NCI-H1048 (cell line): ENCODE measurements around the gene PAX6.

Experiments
- DNase-seq: peaks from one replicate; lab custom pipeline; 2025; lab: John Stamatoyannopoulos, UW

Gene PAX6

GRCh38 chr11:31822175-31822926 is 11.2 kb upstream of the PAX6 start:
- no peak for DNase-seq

GRCh38 chr11:31821766-31822165 is 10.6 kb upstream of the PAX6 start:
- DNase-seq = no peak

GRCh38 chr11:31821235-31821764 is 10.2 kb upstream of the PAX6 start:
- DNase-seq = no peak

GRCh38 chr11:31820438-31820818 is 9.3 kb upstream of the PAX6 start:
- no peak for DNase-seq

DNA sequence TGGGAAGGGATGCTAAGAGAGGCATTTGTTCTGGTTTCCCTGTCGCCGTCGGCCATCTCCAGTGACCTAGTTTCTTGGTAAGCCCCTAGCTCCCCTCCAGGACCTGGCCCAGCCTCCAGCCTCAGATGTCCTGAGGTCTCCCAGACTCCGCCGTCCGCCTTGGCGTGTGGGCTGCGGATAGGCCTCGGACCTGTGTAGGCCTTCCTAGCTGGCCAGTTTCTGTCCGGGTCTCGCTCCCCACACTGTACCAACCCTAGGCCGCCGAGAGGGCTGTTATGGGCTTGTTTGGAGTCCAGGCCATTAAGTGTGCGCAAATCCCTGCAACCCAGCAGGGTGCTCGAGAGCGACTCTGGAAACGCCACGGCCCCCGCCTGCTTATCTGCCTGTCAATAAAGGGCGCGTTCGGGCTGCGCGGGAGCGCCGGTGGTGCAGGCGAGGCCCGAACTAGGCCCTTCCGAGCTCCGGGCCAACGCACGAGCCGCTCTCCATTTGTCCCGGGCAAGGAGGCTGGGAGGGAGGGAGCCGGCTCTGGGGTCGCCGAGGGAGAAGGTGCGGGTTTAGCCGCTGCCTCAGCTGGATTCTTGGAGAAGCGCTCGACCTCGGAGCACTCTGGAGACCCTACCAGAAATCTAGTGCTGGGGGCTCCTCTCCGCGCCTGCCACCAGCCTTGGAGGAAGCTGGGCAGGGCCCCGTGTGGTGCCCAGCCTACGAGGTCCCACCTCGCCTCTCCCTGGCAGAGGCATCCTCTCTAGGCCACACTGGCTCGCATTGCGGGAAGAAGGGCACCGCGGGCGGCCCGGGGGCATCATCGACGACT is 8.7 kb upstream of the PAX6 start:
- no peak for DNase-seq

DNA sequence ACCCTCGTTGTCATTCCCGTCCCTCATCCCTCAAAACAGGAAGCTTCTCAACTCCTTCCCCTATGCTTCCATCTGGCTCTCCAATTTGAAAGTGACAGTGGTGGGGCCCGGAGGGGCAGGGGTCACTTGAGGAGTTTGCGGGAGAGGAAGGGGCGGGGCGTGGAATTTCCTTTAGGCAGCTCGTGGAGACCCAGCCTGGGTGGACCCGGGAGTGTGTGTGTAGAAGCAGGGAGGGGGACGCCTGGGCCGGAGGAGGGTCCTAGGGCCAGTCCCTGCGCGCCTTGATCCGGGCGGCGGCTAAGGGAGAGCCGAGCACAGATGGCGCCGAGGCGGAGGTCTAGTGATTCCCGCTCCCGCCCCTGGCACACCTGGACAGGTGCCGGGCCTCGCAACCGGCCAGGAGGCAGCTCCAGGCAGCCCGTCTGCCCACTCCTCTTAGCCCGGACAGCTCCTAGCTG is 7.8 kb upstream of the PAX6 start:
- DNase-seq = no peak

- no peak for DNase-seq
These were observed 7.3 kb upstream of the PAX6 start for GRCh38 chr11:31818425-31818755.

DNA sequence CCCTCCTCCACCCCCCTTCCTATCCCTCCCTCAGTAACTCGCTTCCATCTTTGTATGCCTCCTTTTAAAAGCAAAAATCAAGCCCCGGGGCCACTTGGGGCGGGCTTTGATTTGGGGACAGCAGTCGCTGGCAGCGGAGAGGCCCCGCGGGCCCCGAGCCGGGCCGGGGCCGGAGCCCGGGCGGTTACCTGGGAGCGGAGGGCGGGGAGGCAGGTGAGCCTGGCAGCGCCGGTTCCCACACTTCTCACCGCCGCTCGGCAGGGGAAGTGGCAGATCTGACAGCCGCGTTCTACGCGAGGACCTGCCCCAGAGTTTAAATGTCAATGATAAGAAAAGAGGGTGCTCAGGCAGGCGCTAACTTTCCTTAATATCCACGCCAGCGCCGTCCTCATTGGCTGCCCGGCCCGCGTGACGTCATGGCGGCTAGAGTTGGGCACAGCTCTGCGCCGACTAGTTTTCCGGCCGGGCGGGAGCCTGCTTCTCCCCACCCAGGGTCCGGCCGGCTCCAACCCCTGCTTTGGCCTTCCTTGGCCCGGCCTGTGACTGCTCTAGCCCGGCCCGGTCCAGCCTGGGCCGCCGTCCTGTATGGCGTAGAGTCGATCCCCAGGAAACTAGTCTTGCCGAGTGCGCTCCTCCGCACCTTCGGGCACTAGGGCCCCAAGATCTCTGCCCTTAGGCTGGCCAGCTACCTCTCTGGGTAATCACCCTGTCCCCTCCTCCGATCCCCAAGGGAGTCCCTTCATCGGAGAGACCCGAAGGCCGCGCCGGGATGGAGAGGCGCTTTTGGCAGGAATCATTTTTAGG is 6.7 kb upstream of the PAX6 start:
- no peak for DNase-seq

DNA sequence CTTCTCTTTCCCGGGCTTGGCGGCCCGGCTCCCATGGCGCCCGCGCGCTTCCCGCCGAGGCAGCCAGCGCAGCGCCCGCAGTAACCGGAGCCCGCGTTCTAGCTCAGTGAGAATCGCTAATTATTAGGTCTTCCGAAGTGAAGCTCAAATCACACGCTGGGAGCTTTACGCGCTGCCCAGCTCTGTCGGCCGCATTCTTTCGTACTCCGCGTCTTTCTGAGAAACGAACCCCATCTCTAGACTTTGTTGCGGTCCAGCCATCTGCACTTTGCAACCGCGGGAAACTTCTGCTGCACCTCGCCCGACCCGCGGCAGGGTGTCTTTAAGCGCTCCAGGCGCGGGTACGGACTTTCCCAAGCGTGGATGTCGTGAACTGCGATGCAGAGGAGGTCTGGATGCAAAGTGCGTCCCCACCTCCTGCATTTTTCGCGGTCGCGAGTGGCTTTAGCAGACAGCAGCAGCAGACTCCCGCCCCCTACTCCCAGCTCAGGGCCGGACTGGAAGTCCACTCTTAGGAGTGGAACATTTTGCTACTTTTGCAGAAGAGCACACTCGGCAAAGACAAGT is 6.0 kb upstream of the PAX6 start:
- no peak for DNase-seq

DNA sequence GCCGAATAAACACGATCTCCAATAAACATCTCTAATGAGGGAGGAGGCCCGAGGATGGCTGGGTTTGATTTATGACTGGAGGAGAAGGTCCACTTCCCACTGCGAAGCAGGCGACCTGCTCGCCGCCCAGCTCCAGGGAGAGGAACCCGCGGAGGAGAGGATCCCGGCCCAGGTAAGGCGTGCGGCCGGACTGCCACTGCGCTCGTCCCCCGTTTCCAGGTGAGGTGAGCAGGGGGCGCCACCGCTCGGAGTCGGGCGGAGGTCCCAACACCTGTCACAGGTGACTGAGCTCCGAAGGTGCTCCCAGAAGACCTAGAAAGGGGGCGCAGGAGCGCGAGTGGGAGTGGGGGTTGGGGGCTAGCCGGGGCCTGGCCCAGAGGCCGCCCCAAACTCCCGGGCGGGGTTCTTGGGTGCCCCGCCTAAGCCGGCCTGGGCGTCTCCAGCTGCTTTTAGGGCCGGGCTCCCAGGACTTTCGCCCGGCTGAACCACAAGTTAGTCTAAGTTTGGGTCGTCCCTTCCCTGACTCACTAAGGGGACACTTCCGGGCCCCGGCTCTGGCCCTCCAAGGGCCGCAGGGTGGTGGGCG is 5.4 kb upstream of the PAX6 start:
- no peak for DNase-seq

DNA sequence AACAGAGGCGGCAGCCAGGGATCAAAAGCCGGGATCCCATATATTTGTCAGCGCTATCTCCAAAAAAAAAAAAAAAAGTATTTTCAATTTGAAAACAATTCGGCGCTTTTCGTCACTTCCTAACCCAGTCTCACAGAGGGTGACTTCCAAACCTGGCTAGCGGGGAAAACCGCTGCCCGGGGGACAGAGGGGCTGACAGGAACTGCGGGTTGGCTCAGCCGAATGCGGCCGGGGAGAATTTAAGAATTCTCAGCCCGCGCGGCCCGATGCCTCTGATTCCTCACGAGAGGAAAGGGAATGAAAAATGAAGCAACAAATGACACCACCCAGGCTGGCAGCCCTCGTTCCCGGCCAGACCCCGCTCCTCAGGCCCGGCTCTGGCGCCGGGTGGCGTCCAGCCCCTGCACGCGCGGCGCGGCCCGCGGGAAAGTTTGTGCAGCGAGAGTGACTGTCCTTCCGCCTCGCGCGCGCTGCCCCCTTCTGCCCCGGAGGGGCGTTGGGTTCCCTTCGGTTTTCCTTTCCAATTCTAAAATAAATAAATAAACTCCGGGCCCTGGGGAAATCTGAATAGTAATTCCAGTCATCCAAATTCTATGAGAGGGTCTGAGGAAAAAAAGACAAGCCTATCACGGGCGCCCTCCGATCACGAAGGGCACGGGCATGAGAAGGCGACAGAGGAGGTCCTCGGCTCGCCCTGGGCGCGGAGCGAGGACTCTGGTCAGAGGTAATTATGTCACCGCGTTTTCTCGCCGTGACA is 4.8 kb upstream of the PAX6 start:
- DNase-seq = no peak

DNA sequence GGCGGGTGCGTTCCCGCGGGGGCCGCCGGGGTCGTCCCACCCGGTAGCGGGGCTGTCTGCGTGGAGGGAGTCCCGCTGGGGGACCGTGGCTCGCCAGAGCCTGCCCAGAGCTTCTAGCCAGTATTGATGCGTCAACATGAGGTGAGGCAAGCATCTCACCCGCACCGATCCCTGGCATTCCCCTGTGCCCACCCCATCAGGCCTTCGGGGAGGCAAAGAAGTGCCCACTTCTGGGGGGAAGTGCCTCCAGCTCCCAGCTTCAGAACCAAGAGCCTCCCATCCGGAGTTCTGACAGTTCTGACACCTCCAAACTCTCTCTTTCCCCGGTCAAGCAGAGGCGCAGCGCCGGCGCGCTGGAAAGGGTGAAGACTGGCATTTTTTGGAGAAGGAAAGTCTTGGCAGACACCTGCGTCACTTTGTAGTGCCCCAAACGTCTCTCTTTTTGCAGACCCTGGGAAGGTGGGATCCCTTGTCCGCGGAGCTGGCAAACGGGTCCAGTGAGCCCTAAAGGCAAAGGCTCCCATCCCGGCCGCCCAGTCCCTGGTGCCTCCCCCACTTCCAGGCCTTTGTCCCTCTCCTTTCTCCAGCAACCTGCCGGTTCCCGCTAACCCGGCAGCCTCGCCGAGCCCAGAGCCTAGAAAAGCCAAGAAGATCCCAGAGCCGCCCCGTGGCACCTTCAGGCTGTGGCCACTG is 3.2 kb upstream of the PAX6 start:
- no peak for DNase-seq

GRCh38 chr11:31813391-31814175 is 2.5 kb upstream of the PAX6 start:
- DNase-seq = no peak

DNA sequence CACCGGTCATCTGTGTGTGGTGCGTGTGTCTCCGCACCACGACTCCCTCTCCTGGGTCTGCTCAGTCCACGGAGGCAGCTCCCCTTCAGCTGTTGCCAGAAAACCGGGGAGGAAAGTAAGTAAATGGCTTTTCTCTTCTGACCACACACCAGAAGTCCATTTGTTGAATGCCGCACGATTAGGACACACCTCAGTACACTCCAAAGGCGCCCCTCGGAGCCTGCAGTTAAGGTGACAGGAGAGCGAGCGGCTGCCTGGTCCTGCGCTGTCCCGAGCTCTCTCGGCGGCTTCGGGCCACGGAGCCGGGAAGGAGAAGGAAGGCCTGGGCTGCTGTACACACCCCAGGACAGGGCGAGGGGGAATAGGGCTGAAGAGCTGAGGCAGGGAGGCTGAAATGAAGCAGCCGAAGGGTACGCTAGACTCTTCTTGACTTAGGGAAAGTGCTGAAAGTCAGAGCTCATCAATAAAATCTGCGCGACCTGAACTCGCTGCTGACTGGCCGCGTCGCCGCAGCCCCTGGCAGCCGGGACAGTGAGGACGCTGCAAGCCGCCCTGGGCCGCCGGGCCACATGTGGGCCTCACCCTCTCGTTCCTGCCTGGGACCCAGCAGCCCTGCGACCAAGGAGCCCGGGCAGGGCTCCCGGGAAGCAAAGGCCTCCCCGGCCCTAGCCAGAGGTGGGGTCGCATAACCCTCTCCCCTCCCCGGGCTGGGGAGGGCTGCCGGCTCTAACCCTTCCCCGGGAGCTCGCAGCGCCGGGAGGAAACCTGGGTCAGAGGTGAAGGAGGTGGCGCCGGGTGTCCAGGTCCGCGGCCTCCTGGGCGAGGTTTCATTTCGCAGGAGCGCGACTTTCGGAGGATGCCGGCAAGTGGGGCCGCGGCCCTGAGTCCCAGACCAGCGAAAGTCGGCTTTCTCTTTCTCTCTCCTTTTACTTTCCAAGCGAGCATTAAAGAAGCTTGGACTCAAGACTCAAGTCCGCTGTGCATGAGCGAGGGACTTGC is 1.6 kb upstream of the PAX6 start:
- DNase-seq = no peak

DNA sequence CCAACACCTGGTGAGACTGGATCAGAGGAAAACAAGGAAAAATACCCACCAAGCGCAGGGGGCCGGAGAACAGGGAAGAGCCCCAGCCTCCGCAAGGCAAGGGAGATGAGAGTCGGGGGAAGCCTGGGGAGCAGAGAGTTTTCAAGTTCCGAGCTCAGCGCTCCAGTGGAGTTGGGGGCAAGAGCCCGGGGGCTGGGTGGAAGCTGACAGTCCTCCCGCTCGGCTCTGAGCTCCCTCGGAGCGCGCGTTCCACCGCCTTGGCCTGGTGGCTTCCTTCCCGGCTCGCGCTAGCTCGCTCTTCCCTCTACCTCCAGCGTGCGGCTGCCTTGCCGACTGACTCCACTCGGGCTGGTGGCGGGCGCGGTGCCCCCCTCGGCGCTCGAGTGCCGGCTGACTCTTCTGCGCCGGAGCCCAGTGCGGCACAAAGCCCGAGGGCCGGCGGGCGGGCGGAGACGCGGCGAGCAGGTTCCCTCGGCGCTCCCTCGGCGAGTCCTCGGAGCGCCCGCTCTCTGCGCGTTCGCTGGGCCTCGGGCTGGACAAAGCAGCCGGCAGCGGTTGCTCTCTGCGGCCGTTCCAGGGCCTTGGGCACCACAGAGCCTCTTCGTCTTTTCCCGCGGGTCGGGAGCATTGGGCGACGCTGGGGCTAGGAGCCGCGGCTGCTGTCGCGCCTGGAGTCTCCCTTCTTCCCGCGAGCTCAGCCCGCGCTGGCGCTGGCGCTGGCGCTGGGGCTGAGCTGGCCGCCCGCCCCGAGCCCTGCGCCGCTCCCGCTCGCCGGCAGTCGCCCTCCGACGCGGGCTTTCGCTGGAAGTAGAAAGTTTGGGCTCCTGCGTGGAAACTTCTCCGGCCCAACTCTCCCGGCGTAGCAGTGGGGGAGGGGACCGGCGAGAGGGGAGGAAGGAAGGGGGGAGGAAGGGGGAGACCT is 1.0 kb downstream of the PAX6 start:
- DNase-seq = no peak

GRCh38 chr11:31809541-31809856 is 1.6 kb downstream of the PAX6 start:
- DNase-seq = no peak
